GM12801 (cell line): ENCODE measurements around the gene IQCH.

ENCODE experiments used
- TF ChIP-seq, protein P1 (sequence below): IDR thresholded peaks from one replicate; pipeline ENCODE4 v1.5.1; 2011; ENCODE audit warnings: control low read depth; ENCODE audit not compliant: insufficient read length; ENCODE audit errors: extremely low read depth

IQCH gene

DNA sequence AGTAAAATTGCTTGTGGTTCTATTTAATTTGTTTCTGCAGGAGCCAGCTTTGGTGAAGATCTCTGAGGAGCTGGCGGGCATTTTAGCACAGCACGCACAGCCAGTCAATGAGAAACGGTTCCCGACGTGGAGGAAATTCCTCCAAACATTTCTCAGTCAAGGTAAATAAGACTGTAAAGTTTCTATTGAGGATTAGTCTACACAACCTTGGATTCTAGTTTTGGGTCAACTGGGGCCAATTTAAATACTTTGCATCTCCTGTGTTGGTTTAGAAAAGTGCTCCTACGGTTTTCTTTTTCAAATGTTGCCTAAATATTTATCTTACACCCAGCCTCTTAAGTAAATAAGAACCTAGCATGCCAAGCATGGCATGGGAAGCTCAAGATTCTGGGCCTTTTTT lies 162.3 kb downstream of the IQCH start:
- TF ChIP-seq, protein P1, sequence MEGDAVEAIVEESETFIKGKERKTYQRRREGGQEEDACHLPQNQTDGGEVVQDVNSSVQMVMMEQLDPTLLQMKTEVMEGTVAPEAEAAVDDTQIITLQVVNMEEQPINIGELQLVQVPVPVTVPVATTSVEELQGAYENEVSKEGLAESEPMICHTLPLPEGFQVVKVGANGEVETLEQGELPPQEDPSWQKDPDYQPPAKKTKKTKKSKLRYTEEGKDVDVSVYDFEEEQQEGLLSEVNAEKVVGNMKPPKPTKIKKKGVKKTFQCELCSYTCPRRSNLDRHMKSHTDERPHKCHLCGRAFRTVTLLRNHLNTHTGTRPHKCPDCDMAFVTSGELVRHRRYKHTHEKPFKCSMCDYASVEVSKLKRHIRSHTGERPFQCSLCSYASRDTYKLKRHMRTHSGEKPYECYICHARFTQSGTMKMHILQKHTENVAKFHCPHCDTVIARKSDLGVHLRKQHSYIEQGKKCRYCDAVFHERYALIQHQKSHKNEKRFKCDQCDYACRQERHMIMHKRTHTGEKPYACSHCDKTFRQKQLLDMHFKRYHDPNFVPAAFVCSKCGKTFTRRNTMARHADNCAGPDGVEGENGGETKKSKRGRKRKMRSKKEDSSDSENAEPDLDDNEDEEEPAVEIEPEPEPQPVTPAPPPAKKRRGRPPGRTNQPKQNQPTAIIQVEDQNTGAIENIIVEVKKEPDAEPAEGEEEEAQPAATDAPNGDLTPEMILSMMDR, result no peak

DNA sequence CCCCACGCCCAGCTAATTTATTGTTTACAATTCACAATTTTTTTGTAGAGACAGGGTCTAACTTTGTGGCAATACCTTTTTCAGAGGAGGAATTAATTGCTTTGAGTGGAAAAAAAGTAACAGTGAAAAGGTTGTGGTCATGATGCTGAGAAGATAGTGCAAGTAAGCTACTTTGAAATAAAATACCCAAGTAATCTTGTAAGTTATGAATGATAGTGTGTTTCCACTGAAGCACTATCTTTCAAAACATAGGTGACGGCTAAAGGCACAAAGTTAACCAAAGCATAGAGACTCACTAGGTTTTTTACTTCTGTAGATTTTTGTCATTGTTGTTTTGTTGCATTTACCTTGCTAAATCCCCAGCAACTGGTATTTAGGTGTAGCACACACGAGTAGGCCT lies 165.1 kb downstream of the IQCH start:
- TF ChIP-seq, protein P1, result no peak

DNA sequence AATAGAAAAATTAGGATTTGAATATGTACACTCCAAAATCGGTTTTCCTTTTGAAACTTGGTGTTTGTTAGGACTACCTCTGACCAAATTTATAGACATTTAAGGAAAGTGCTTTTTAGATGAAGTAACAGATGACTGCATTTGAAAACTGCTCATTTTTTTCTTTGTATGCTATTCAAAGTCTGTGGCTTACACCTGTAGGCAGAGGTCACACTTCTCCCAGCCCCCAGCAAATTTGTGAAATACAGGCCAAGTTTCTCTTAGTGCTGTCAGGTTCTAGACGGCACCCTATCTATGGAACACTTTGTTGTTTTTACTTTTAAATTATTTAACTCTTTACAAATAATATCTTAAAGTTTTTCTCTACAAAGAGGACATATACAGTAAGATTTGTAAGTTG lies 165.6 kb downstream of the IQCH start:
- TF ChIP-seq, protein P1, result no peak

DNA sequence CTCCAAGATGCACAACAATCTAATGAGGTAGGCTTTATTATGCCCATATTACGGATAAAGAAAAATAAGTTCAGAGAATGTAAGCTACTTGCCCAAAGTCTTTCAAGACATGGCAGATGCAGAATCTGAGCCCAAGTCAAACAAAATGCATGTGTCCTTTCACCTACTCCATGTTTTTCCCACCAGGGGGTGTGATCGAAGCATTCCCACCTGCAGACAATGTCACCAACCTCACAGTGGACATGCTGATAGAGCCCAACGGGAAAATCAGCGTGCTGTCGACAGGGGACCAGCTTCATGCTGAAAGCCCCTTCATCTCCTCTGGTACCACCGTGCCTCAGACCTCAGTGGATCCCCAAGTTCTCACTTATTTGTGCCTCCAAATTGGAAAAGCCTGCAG lies 166.5 kb downstream of the IQCH start:
- TF ChIP-seq, protein P1, result no peak

DNA sequence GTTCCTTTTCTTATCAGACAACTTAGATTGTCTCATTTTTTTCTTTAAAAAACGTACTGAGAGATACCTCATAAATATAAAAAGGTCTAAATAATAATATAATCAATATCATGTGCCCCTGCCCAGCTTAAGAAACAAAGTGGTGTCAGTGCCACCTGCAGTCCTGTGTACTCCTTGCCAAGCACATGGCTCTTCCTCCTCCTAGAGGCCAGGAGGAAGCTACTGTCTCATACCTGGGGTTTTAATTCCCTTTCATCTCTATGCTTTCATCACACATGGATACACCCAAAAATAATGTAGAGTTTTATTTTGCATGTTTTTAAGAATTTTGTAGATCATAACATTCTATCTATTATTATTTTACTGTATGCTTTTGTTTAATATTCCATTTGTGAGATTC lies 167.7 kb downstream of the IQCH start:
- TF ChIP-seq, protein P1, result no peak

DNA sequence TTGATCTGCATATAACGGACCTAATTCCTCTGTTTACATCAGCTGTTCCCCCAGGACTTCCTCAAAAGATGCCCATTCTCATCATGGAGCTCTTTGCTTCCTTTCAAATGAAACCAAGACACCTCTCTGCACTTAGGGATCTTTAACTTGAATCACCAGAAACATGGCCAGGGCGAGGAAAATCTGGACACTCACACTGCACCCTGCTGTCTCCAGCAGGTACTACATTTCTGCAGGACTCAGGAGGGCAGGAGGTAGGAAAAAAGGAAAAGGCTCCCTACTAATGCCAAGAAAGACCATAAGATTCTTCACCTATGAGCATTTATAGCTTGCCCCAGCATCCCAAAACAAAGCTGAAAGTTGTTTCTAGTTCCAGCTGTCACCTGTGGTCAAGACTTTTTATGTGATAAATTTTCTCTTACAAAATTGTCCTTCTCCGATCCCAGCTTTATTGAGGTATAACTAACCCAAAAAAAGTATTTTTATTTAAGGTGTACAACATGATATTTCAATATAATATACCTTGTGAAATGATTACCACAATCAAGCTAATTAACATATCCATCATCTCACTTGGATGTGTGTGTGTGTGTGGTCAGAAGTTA lies 179.0 kb downstream of the IQCH start:
- TF ChIP-seq, protein P1, result no peak

DNA sequence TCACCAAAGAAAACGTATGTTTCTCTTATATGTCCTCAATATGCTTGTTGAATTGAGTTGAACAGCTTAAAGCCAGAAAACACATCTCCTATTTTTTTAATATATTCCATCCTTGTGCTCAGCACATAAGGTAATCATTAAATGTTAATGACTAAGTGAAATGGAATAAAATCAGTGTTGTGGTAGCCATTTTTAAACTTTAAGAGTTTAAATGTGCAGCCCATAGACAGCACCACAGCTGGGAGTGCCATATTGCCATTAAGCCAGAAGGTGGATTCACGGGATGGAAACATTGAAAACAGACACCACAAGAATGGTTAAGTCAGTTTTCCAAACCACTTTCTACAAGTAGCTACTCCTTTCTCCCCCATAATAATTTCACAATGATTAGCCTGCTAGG lies 189.5 kb downstream of the IQCH start:
- TF ChIP-seq, protein P1, result no peak

DNA sequence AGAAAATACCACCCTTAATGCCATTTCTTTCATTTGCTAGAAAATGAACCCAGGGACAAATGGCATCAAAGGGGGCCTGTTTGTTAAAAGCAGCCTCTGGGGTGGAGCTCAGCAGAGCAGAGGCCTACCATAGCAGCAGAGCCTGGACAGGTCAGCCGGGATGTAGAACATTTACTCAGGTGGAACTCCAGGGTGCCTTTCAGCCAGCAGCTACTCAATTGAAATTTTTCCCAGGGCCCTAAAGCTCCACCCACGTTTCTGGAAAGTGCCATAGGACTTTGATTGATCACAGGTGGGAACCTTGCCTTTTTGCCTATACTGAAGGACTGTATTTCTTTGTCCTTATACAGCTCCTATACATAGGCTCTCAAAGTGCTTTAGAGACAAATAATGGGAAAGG lies 191.9 kb downstream of the IQCH start:
- TF ChIP-seq, protein P1, result no peak
